ENCODE measurements around the gene SCO1.
"Not testable (repeated sequence)": the region's sequence is repeated elsewhere in the genome, so short reads cannot be mapped to it uniquely, and the experiment has no call there.

The SCO1 gene

DNA sequence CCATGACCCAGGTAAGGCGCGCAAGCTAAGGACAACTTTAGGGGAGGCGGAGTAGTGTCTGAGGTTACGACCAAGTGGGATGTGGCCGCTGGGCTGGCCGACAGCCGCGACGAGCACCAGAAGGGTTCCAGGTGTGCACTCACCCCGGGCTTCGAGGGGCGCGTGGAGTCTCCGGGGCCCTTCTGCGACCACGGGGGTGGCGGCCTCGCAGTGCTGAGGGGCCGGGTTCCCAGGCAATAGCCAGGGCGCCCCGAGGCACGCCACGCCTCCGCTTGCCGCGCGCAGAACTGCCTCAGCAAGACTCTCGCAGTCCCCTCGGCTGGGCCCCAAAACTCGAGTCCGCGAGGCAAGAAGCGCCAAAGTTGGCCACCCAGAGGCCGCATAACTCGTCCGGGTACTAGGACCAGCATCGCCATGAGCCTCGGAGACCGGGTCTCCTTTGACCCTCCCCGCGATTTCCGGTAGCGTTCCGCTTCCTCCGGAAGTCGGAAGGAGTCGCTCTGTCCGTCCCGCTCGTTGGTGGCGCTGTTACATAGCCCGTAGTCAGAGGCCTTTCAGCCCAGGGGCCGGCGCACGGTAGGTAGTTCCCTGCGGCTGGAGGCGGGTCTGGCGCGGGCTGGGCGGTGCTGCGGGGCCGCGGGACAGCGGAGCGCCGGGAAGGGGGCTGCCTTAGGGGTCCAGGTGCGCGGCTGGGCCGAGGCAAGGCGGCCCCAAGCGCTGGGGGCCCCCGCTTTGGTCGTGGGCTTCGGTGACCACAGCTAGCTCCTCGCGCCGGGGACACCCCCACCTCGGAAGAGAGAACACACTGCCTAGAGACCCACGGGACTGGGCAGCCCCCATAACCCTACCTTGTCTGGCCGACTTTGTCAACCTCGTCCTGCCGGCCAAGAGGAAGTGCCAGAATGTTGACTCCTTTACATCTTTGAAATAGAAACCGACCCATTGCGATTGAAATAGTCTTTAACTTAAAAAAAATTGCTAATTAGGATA is at the start of gene SCO1, which contains the start of gene ADPRM:
Gene SCO1 (minus strand): TSS at position 442 of the 990 bp plus-strand sequence. CDS start 26 bp downstream, at position 416.
Gene ADPRM (plus strand): TSS at position 503 of the 990 bp plus-strand sequence. CDS start 7,333 bp downstream, outside the sequence.
- DNase-seq (ENCODE audit: low spot score): peak; percentile 90

DNA sequence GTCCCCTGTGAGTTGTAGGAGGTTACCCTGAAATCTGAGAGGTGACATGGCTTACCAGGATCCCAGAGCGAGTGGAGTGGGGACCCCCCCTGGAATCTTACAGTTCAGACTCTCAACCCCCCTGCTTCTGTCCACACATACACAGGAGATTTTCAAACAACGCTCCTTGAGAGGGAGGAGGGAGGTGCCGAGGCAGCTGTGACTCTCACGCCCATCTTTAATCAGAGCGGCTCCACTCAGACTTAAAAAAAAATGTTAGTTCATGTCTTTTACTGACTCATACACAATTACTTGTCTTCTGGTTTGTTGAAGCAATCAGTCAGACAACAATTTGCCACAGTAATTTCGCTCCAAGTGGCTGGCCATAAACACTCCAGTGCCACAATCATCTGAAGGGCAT is 47.9 kb upstream of the SCO1 start:
- no peak for DNase-seq (ENCODE audit: low spot score)

DNA sequence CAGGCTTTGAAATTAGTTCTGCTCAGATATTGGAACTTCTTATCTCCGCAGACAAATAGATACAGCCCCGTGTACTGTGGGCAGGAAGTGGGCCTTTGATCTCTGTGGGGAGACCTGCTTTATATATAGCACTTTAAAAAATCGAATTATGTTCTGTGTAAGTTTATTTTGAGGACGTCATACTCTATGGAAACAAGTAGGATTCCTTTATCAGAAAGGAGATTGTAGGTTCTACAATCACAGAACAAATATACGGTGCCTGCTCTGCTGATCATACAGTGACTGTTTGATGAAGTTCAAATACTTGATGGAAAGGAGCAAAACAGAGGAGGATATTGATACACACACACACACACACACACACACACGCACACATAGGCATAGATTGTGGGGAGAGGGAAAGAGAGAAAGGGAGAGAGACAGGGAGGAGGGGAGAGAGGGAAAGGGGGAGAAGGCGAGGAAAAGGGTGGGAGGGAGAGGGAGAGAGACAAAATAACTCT is 47.2 kb upstream of the SCO1 start:
- DNase-seq (ENCODE audit: low spot score): peak; percentile 26

DNA sequence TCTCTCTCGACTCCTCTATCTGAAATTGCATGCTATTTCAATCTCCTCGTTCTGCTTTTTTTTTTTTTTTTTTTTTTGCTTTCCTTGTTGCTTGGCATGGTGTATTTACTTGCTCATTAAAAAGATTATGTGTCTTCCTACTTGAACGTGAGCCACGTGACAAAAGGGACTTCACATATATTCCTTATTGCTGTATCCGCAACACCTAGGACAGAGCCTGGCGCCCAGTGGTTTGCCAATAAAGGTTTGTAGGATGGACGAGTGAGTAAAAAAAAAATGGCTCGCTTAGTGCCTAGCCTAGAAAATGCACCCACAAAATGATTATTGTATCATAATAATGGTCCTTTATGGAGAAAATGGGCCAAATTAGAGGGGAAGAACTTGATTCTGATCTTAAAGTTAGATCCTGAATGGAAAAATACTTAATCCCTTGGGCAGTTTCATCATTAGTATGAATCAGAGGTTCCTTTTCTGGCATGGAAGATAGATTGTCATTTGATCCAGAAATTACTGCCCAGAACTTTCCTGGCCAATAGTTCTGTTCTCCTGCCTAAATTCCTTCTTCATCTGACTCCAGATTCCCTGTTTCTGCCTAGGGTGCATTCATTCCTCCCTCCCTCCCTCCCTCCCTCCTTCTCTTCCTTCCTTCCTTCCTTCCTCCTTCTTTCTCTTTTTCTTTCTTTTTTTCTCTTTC is 46.1 kb upstream of the SCO1 start:
- DNase-seq (ENCODE audit: low spot score): no peak

DNA sequence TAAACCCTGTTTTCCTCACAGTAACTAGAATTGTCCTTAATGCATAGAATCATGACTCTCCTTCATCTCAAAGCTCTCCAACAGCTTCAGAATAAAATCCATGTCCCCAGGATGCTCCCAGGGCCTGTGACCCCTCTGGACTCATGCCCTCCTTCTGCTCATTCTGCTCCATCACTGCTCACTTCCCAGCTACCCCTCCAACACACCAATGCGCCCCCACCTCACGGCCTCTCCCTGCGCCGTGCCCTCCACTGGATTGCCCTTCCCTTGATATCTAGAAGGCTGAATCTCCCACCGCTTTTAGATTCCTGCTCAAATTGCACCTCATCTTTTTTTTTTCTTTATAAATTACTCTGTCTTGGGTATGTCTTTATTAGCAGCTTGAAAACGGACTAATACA is 45.1 kb upstream of the SCO1 start:
- DNase-seq (ENCODE audit: low spot score): no peak

DNA sequence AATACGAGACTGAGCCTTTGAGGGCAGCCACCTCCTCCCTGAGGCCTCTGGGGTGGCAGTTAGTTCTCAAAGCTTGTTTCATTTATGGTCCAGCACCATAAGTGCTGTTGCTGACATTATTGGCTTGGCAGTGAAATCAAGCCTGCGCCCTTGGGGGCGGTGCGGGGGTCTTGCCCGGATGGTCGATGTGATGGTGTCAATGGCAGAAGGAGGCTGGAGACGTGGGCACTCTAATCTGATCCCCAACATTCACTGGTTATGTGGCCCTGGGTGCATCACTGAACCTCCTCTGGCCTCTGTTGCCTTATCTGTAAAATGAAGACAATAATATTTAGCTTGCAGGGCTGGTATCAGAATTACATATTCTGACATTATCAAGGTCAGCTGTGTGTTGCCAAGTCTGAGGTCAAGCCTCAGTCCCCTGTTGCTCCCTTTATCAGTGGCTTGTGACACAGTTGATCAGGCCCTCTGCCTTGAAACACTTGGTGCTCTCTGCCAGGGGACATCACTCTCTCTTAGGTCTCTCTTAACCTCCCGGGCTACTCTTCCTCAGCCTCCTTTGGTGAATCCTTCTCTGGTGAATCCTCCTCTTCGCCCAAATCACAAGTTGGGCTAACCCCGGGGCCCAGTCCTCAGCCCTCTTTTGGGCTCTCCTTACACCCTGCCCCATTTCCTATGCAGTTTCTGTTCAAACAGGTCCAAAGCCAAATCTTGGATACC is 44.2 kb upstream of the SCO1 start:
- no peak for DNase-seq (ENCODE audit: low spot score)

DNA sequence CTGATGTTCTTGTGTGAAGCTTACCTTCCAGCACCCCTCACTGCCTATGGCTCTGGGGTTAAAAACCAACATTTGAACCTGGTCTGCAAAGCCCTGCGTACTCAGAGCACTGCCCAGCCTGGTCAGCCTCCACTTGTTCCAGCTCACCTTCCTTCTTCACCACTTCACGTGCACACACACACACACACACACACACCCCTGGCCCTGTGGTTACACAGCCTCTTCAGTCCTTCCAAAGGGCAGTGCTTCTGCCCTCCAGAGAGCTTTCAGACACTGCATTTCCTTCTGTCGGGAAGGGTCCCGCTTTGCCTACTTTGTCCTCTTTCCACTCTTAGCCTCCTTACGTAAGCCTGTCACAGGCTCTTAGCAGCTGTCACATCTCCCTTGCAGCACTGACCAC is 42.1 kb upstream of the SCO1 start:
- DNase-seq (ENCODE audit: low spot score): no peak

DNA sequence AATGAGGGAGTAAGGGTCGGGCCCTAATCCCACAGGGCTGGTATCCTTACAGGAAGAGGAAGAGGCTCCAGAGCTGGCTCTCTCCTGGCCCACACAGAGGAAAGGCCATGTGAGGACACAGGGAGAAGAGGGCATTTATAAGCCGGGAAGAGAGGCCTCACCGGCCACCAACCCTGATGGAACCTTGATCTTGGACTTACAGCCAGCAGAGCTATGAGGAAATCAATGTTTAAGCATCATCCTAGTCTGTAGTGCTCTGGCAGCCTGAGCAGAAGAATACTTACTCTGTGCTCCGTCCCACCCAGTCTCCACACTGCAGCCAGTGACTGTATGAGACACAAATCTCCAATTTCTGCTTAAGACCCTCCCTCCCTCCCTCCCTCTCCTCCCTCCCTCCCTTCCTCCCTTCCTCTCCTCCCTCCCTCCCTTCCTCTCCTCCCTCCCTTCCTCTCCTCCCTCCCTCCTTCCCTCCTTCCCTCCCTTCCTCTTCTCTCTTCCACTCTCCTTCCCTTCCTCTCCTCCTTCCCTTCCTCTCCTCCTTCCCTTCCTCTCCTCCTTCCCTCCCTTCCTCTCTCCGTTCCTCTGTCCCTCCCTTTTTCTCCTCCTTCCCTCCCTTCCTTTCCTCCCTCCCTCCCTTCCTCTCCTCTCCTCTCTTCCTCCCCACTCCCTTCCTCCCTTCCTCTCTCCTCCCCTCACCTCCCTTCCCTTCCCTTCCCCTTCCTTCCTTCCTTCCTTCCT is 41.4 kb upstream of the SCO1 start:
- DNase-seq (ENCODE audit: low spot score): no peak

DNA sequence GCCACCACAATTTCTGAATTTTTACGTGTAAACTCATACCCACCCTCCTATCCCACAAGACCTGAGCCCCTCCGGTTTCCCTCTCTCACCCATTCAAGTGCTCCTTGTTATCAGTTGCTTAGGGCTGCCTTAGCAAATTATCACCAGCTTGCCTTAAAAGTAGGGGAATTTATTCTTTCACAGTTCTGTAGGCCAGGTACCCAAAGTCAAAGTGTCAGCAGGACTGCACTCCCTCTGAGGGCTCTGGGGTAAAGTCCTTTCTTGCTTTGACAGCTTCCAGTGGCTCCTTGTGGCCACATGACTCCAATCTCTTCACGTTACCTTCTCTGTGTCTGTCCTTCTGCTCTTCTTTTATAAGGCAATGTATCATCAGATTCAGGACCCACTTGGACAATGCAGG is 40.4 kb upstream of the SCO1 start:
- no peak for DNase-seq (ENCODE audit: low spot score)

DNA sequence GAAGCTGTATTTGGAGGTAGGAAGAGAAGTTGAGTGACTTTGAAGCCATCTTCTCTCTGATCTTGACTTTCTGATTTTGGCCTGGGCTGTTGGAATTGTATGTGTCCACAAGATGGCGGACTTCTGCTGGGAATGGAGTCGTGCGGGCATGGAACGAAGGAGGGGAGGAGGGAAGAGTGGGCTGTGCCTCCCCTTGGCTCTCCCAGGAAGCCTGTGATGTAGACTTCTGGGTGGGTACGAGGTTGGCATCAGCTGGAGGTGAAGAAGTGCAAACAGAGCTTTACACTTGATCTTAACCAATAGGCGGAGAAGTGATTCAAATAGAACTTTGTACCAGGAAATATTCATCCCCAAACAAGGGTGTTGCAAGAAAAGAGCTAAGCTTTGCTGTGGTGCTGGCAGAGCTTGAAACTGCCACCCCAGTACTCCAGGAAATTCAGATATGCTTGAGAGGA is 39.9 kb upstream of the SCO1 start:
- peak; percentile 18 for DNase-seq (ENCODE audit: low spot score)

DNA sequence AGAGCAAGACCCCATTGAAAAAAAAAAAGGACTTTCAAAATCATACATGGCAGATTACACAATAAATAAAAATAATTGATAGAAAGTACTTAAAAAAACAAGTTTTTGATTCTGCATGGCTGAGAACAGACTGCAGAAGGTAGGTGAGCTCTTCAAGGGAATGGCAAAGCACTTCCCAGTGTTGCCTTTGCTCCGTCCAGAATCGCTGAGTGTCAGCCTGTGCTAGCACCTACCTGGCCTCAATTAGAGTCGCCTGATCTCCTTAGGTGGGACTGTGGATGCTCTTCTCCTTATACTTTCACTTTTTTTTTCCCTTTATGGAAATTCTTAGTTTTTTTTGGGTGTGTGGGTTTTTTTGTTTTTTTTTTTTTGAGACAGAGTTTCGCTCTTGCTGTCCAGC is 38.5 kb upstream of the SCO1 start:
- no peak for DNase-seq (ENCODE audit: low spot score)

DNA sequence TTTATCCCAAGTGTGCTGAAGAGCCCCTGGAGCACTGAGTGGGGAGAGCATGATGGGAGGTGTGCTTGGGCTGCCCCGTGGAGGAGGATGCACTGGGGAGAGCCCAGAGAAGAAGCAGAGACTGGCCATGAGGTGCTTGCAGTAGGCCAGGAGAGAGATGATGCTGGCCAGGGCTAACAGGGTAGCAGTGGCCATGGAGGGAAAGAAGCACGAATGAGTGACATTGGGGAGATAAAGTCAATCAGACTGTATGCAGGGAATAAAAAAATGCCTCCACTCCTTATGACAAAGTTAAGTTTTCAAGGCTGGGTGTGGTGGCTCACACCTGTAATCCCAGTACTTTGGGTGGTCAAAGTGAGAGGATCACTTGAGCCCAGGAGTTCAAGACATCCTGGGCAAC is 37.9 kb upstream of the SCO1 start:
- no peak for DNase-seq (ENCODE audit: low spot score)

DNA sequence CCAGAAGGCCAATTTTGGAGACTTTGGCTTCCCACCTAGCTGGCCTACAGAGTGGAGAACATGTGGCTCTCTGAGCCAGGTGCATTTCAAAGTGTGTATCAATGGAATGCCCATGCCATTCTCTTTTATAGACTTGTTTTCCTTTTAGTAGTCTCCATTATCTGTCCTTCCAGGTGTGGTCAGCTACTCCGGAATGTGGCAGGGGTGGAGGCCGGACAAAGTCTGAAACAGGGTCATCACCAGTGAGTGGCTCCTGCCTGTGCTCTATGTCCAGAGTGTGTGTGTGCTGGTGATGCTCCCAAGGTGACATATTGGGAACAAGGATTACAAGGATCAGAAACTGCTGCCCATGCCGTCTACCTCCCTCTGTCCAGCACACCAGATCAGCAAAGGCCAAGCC is 36.3 kb upstream of the SCO1 start:
- no peak for DNase-seq (ENCODE audit: low spot score)

DNA sequence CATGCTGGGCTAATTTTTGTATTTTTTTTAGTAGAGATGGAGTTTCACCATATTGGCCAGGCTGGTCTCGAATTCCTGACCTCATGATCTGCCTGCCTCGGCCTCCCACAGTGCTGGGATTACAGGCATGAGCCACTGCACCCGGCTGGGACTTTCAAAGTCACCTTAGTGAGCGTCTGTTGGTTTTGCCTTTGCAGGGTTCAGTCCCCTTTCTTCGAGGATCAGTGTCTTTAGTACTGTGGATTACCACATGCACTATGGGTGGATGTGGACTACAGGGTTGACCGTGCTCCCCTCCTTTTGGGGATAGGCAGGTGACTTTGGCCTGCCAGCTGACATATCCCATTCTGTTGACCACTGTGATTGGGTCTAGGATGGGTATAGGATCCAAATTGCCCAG is 34.8 kb upstream of the SCO1 start:
- DNase-seq (ENCODE audit: low spot score): not testable (repeated sequence)

DNA sequence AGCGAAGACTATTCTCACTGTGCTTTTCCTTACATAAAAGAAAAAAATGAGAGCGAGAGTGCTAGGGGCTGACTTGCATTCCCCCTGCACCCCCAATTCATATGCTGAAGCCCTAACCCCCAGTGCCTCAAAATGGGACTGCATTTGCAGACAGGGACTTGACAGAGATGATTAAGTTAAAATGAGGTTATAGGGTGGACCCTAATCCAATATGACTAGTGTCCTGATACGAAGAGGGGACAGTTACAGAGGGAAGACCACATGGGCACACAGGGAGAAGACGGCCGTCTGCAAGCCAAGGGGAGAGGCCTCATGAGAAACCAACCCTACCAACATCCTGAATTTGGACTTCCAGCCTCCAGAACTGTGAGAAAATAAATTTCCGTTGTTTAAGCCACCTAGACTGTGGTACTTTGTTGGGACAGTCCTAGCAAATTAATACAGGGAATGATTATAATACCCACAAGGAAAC is 34.1 kb upstream of the SCO1 start:
- no peak for DNase-seq (ENCODE audit: low spot score)

DNA sequence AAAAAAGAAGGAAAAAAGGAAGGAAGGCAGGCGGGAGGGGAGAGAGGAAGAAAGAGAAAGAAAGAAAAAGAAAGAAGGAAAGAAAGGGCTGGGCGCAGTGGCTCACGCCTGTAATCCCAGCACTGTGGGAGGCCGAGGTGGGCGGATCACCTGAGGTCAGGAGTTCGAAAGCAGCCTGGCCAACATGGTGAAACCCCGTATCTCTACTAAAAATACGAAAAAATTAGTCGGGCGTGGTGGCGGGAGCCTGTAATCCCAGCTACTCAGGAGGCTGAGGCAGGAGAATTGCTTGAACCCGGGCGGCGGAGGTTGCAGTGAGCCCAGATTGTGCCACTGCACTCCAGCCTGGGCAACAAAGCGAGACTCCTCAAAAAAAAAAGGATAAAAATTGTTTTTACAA is 32.9 kb upstream of the SCO1 start:
- DNase-seq (ENCODE audit: low spot score): not testable (repeated sequence)

DNA sequence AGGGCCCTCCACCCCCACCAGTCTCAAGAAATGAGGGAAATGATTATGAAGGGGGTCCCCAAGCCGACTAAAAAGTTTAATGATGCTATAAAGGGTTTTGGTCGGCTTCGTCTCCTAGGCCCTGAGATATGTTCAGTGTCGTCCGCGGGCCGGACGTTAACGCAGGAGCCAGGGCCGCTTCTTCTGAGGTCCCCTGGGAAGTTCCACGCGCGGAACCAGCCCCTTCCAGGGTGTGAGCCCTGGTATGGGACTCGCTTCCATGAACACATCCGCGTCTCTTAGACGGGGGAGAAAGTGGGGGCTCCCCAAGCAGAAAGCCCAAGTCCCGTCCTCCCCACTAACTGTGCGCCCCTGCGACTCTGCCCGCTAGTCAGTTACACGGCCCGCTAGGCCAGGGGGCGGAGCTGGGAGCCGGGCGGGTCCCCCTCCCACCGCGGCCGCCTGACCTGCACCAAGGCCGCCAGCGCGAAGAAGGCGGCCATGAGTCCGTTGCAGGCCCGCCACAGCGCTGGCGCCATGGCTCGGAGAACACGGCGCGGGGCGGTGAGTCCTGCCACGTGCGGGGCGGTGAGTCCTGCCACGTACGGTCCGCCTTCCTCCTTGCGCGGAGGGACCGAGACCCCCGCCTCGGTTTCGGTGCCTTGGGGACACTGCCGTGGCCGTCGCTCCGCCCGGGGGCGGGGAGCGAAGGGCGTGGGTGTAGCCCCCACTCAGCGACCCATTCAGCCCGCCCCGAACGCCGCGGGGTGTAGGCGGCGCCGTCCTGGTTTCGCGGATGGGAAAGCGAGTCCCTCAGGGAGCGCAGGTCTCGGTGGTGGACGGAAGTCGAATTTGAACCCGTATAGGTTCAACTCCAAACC is 32.2 kb upstream of the SCO1 start, which contains the start of gene TMEM220:
Gene TMEM220 (minus strand): TSS at position 690 of the 860 bp plus-strand sequence. CDS start 172 bp downstream, at position 518.
- DNase-seq (ENCODE audit: low spot score): peak; percentile 9

DNA sequence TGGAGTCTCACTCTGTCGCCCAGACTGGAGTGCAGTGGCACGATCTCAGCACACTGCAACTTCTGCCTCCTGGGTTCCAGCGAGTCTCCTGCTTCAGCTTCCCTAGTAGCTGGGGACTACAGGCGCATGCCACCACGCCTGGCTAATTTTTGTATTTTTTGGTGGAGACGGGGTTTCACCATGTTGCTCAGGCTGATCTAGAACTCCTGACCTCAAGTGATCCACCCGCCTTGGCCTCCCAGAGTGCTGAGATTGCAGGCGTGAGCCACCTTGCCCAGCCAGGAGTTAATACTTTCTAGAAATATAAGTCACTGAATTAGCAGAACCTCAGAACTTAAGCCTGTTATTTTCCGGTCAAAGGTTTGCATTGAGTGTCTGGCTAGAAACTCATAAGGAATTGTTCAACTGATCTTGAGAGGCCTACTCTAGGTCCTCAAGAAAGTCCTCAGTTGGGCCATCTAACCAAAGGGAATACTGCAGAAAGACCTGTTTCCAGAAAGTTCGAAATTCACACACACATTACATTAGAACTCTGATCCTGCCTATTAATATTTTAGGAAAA is 31.1 kb upstream of the SCO1 start:
- no peak for DNase-seq (ENCODE audit: low spot score)

DNA sequence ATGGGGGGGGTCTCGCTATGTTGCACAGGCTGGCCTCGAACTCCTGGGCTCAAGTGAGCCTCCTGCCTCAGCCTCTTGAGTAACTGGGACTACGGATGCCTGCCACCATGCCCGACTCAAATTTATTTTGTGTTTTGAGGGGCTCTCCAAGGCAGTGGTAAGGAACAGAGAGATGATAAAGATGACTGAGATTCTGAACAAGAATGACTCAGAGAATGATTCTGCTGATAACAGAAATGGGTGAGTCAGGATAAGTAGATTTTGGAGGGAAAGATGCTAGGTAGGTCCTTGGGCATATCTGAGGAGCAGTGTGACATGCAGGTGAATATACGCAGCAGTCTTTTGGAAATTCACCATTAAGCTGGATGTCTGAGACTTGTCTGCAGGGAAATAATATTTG is 29.9 kb upstream of the SCO1 start:
- DNase-seq (ENCODE audit: low spot score): no peak

DNA sequence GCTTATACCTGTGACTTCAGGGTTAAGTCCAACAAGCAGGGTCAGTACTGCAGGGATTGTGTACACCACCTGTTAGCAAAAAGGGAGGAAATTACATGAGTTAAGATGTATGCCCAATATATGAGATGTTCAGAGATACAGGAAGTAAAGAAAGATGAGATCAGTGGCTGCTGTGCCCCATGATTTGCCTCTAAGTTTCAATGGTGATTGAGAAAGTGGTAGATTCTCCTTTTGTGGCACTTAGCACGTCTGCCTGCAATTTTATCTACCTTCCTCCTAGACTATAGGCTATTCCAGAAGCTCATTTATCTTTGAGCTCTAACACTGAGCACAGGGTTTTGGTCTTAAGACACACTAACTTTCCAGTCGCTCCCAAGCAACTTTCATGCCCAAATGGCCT is 28.9 kb upstream of the SCO1 start:
- DNase-seq (ENCODE audit: low spot score): no peak
